ENCODE data around the gene WNT5A.

The WNT5A gene

DNA sequence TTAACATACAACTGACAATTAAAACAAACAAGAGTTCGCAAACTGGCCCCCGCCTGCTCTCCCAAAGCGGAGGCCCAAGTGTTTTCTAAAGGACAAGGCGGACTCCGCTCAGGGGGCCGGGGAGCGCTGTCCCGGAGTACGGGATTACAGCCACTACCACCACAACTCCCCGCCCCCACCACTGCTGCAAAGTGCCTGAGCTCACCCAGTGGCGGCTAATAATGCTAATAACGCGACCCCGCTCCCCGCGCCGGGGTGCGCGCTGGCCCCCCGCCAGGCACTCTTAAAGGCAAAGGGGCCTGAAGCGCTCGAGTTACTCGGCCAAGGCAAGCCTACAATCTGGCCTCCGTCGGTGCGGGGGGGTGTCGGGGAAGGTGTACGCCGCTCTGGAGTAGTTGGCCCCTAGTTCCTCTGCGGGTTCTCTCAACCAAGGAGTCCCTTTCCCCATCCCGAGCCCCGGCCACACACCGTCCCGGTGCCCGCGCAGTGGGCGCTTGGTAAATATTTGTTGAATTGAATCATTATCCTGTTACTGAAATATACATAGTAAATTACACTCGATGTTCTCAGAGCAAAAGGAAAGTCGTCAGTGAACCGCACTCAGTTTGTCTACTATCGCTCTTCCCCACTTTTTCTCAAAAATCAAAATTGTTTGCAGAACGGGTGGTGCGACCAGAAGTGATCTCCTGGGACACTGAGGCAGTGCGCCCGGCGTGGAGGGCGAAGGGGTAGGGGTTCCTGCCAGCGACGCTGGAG, 827 bp downstream of the WNT5A start:
- no peaks in the 10 kb centered on the region for H3K9me3 ChIP-seq (ENCODE audit: control insufficient read depth, low read length)
- peak; percentile 75 for DNase-seq (ENCODE audit: low read depth)
- no peaks in the 10 kb centered on the region for H3K36me3 ChIP-seq (ENCODE audit: control insufficient read depth, insufficient read depth, low read length, severe bottlenecking)
- peak overlapping the region; percentile 93 for H3K4me3 ChIP-seq (ENCODE audit: low read length)
- peaks cover 24% of the 10 kb centered on the region for H3K4me1 ChIP-seq (ENCODE audit: control insufficient read depth, insufficient read depth, low read length)
- peaks cover 7% of the 10 kb centered on the region for H3K27me3 ChIP-seq (replicated peaks; ENCODE audit: control insufficient read depth, insufficient read depth, low read length)
- peak overlapping the region; percentile 82 for H3K9ac ChIP-seq (ENCODE audit: low read length)

DNA sequence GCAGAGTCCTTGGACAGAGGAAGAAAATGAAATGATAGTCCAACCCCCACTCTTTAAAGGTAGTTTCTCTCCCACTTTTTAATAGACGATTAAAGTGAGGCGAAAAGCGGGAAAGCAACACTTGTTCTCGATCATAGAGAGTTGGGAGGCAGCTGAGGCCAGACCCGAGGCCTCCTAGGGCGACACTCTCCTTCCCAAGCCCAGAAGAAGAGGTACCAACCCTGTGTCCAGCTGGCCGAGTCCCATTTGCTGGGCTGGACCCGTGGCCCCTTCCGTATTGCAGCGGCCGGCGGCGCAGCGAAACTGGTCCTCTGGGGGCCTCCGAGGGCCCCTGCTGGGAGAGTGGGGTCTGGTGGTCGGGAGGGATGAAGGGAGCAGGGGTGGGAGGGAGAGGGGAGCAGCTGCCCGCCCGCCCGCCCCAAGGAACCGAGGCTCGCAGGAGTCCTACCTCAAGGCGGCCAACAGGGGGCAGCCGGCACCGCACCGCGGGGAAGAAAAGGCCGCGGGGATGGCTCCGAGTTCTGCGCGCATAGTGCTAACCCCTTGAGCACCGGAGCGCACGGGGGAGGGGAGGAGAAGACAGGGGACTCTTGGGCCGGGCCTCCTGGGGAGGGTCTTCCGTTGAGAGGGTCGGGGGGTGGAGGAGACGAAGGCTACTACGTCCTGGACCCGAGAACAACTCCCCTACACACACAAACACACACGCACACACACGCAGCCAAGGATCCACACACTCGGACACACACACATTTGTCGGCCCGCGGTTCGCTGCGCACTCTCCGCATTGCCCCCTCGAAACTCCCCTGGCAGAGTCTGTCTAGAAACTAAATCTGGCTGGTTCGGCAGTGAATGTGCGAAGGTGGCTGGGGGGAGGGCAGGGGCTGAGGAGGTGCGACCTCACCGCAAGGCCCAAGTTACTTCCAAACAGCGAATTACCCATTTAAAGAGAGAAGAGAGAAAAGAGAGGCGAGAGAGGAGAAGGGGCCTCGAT, 2.0 kb downstream of the WNT5A start:
- H3K27me3 ChIP-seq (replicated peaks; ENCODE audit: control insufficient read depth, insufficient read depth, low read length), result peaks cover 7% of the 10 kb centered on the region
- peak overlapping the region; percentile 93 for H3K4me3 ChIP-seq (ENCODE audit: low read length)
- DNase-seq (ENCODE audit: low read depth), result peak; percentile 96
- no peaks in the 10 kb centered on the region for H3K9me3 ChIP-seq (ENCODE audit: control insufficient read depth, low read length)
- peak overlapping the region; percentile 82 for H3K9ac ChIP-seq (ENCODE audit: low read length)
- peaks cover 30% of the 10 kb centered on the region for H3K4me1 ChIP-seq (ENCODE audit: control insufficient read depth, insufficient read depth, low read length)
- no peaks in the 10 kb centered on the region for H3K36me3 ChIP-seq (ENCODE audit: control insufficient read depth, insufficient read depth, low read length, severe bottlenecking)

DNA sequence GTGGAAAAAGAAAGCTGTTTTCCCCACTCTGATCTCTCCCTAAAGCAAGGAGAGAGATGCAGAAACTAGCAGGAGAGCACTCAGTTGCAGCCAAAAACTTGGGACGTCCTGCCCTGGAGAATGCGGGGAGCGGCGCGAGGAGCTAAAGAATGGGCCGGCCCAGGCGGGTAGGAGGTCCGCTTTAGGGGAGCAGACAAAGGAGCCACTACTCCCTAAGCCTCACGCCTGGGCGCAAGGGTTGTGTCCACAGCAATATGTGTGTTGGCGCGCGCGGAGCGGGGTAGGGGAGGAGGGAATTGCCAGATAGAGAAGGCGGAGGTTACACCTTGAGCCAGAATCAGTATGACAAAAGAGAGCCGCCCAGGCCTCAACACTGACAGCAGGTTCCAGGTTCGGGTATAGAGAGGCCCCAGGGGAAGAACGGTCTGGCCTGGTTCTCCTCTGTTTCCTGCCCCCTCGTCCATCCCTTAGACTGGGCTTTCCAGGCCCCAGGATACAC, 2.9 kb downstream of the WNT5A start:
- Histone ChIP-seq H3K4me1 (ENCODE audit: control insufficient read depth, insufficient read depth, low read length) (peaks cover 30% of the 10 kb centered on the region), H3K27me3 (replicated peaks; ENCODE audit: control insufficient read depth, insufficient read depth, low read length) (peaks cover 7% of the 10 kb centered on the region), H3K9ac (ENCODE audit: low read length) (peak overlapping the region; percentile 81), H3K9me3 (ENCODE audit: control insufficient read depth, low read length) (no peaks in the 10 kb centered on the region), H3K4me3 (ENCODE audit: low read length) (peak overlapping the region; percentile 93), H3K36me3 (ENCODE audit: control insufficient read depth, insufficient read depth, low read length, severe bottlenecking) (no peaks in the 10 kb centered on the region)
- peak; percentile 73 for DNase-seq (ENCODE audit: low read depth)

DNA sequence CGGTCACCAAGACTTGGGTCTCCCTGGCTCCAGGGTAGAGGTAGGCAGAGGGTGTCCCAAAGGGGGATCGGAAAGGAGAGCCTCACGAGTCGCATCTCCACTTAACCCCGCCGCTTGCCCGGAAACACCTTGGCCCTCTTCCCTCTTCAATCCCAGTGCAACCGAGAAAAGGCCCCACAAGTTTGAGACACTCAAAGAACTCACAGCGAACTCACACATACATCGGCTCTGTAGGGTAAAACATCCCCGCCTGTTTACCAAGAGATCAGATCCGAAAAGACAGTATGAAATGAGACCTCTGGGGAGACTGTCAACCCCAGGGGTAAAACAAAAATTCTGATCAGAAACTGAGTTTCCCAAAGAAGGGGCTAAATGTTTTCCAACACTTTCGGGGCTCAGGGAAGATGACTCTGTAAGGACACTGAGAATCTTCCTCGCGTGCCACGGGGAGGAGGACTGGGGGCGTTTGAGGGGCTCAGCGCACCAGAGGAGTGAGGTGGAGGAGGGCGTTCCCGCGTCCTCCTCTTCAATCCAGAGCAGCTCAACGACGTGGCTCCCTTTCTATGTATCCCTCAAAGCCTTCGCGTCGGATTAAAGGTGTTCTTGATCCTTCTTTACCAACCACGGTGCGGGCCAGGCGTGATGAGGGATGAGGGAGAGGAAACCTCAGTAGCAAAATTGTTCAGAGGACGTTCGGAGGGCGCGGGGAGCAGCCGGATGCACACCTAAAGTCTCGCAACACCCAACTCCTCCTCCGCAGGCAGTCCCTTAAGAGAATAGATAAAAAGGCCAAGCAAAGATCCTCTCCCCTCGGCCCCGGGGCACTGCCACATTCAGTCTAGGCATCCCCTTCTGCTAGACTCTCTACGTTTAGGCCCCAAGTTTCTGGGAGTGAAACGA, 3.7 kb downstream of the WNT5A start:
- H3K4me3 ChIP-seq (ENCODE audit: low read length), result peak overlapping the region; percentile 73
- peak; percentile 54 for DNase-seq (ENCODE audit: low read depth)

DNA sequence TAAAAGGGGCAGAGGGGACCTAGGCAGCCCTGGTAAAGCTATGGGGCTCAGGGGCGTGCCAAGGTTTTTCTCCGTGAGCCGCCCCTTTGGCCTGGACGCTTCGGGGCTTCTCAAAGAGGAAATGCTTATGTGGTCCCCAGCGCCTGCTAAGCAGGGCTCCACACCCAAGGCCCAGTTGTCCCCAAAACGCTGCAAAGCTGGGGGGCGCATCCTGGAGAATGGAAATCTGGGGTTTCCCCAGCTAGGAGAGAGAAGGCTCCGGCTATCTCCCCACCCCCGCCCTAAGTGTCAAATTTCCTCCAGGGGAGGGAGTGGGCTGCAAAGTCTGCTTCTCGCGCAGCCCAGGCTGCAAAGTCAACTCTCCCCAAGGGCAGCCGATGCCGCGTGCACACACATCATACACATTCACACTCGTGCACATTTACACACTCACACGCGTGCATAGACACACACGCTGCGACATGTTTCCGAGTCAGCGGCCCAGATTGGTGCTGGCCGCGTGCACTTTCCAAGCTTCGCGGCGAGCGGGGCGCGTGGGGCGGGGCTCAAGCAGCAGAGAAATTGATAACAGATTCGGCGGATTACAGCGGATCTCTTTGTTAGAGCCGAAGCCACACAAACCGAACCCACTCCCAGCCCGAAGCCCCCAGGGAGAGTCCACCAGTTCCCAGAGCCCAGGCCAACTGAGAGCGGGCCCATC, 4.5 kb downstream of the WNT5A start:
- no peaks in the 10 kb centered on the region for H3K9me3 ChIP-seq (ENCODE audit: control insufficient read depth, low read length)
- H3K36me3 ChIP-seq (ENCODE audit: control insufficient read depth, insufficient read depth, low read length, severe bottlenecking), result peaks cover 3% of the 10 kb centered on the region
- H3K27me3 ChIP-seq (replicated peaks; ENCODE audit: control insufficient read depth, insufficient read depth, low read length), result no peaks in the 10 kb centered on the region
- DNase-seq (ENCODE audit: low read depth), result peak; percentile 84
- H3K9ac ChIP-seq (ENCODE audit: low read length), result peak overlapping the region; percentile 62
- peak overlapping the region; percentile 73 for H3K4me3 ChIP-seq (ENCODE audit: low read length)
- H3K4me1 ChIP-seq (ENCODE audit: control insufficient read depth, insufficient read depth, low read length), result peaks cover 25% of the 10 kb centered on the region

More for the DNA sequence above, 3.7 kb downstream of the WNT5A start:
- H3K9ac ChIP-seq (ENCODE audit: low read length), result peak overlapping the region; percentile 54
- peaks cover 26% of the 10 kb centered on the region for H3K4me1 ChIP-seq (ENCODE audit: control insufficient read depth, insufficient read depth, low read length)
- no peaks in the 10 kb centered on the region for H3K9me3 ChIP-seq (ENCODE audit: control insufficient read depth, low read length)
- H3K36me3 ChIP-seq (ENCODE audit: control insufficient read depth, insufficient read depth, low read length, severe bottlenecking), result peaks cover 3% of the 10 kb centered on the region
- H3K27me3 ChIP-seq (replicated peaks; ENCODE audit: control insufficient read depth, insufficient read depth, low read length), result no peaks in the 10 kb centered on the region

DNA sequence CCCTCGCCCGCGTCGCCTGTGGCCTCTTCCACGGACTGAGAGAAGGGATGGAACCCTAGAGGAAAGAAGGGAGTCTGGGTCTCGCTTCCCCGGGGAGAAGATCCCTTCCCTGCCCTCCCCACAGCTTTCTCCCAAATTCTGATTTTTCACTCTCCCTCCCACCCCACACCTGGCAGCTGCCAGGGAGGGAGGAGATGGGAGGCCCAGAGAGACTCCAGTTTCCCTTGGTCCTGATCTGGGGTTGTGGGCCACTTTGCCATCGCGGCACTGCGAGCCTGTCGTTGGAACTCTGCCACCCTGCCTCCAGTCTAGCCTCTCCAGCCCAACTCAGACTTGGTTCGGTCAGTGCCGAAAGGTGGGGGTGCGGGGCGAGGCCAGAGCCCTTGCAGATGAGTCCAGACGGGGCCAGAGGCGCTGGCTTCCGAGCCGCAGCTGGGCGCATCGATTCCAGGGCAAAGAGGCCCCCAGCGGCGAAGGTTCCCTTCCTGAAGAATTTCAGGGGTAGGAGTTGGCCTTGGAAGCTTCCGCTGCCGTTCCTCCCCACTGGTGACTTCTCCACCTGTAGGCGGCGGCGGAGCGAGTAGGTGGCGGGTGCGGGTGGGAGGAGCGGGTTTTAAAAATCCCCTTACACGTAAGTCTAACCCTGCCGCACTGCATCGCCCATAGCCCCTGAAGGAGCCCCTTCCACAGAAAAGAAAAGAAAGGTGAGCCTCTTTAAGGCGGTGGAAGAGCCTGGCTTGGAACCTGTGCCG, 5.2 kb downstream of the WNT5A start:
- peak; percentile 66 for DNase-seq (ENCODE audit: low read depth)
- Histone ChIP-seq H3K36me3 (ENCODE audit: control insufficient read depth, insufficient read depth, low read length, severe bottlenecking) (peaks cover 3% of the 10 kb centered on the region), H3K4me3 (ENCODE audit: low read length) (peak overlapping the region; percentile 73), H3K9me3 (ENCODE audit: control insufficient read depth, low read length) (no peaks in the 10 kb centered on the region), H3K27me3 (replicated peaks; ENCODE audit: control insufficient read depth, insufficient read depth, low read length) (no peaks in the 10 kb centered on the region), H3K4me1 (ENCODE audit: control insufficient read depth, insufficient read depth, low read length) (peaks cover 25% of the 10 kb centered on the region), H3K9ac (ENCODE audit: low read length) (peak overlapping the region; percentile 62)

DNA sequence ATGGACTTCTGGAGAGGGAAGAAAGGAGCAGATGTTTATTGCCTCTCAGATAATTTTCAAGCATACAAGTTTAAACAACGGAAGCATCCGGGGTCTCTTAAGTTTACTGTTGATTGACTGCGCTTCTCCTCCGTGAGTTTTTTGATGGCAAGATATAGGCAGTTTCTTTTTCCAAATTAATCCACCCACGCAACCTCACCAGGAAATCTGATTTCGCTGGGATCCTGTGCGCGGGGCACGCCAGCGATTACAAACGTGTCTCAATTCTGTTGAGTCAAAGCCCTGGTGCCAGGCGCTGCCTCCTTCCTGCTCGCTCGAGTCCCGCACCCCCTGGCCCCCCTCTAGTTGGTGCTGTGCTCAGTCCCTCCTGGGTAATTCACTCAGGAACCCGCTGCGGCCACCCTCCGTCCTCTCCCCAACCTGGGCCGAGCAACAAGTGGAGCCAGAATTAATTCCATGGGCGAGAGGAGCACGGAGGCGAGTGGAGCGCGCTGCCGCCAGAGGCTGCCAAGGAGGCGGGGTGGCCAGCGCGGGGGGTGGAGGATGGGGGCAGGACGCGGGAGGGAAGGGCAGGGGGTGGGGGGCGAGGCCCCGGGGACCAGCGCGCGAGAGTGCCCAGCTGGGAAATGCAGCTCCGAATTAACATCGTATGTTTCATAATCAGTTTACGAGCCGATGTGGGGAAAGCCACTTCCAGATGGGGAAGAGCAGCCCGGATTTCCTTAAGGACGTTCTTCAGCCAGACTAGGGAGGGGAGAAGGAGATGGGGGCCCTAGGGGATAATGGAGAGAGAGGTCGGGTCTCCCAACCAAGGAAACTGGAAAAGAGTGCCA, 6.0 kb downstream of the WNT5A start:
- H3K27me3 ChIP-seq (replicated peaks; ENCODE audit: control insufficient read depth, insufficient read depth, low read length), result no peaks in the 10 kb centered on the region
- DNase-seq (ENCODE audit: low read depth), result peak; percentile 90
- peaks cover 3% of the 10 kb centered on the region for H3K36me3 ChIP-seq (ENCODE audit: control insufficient read depth, insufficient read depth, low read length, severe bottlenecking)
- peak overlapping the region; percentile 62 for H3K9ac ChIP-seq (ENCODE audit: low read length)
- no peaks in the 10 kb centered on the region for H3K9me3 ChIP-seq (ENCODE audit: control insufficient read depth, low read length)
- peak overlapping the region; percentile 76 for H3K4me3 ChIP-seq (ENCODE audit: low read length)
- peaks cover 25% of the 10 kb centered on the region for H3K4me1 ChIP-seq (ENCODE audit: control insufficient read depth, insufficient read depth, low read length)

DNA sequence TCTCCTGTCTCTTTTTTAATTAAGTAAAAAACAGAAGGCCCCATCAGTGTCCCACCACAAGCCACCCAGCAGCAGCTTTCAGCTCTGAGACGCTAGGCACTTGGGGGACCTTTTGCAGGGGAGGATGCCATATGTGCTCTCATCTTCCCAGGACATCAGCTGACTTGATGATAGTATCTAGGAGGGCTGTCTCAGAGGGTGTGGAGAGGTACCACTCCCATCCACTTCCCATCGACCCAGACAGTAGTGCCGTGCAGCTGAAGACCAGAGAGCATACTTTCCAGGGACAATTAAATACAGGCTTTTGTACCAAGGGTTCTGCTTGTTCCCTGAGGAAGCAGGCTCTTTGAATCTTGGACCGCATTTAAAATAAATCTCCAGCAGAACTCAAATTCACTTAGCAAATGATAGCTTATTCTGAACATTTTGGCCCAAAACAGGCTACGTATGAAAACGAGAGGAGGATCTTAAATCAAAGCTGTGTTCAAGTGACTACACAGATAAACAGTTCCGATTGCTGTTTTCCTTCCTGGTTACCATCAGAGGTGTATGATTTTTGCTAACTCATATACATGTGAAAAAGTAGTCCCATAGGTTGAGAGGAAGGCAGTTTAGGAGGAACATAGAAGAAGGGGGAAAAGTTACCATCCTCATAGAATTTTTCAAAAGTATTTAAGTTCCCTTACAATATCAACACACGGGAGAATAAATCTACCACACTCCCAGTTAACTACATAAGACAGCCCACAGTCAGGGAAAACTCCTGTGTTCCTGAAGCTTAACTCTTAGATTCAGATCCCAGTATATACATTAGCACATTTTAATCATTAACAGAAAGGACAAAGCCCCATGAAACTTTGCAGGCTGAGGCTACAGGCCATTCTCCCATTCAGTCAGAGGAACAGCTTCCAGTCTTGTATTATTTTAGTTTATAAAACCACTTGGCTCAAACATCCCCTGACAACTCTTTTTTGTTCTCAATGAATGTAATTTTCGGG, 9.5 kb downstream of the WNT5A start:
- H3K9me3 ChIP-seq (ENCODE audit: control insufficient read depth, low read length), result no peaks in the 10 kb centered on the region
- H3K27me3 ChIP-seq (replicated peaks; ENCODE audit: control insufficient read depth, insufficient read depth, low read length), result no peaks in the 10 kb centered on the region
- peaks cover 8% of the 10 kb centered on the region for H3K36me3 ChIP-seq (ENCODE audit: control insufficient read depth, insufficient read depth, low read length, severe bottlenecking)
- peak; percentile 48 for DNase-seq (ENCODE audit: low read depth)
- H3K4me3 ChIP-seq (ENCODE audit: low read length), result no peak overlapping the region
- H3K9ac ChIP-seq (ENCODE audit: low read length), result peak overlapping the region; percentile 17
- H3K4me1 ChIP-seq (ENCODE audit: control insufficient read depth, insufficient read depth, low read length), result peaks cover 18% of the 10 kb centered on the region
